HCT116 (cell line): Measurements from ENCODE around the gene GPAT2. TPM values are rescaled to one million over a fixed set of nuclear protein-coding genes. Genes with fewer than 3 reads are reported as not detected.

Source experiments
- ATAC-seq: fragments of 200-7000 bp; cut with Tn5 transposase; 2 replicates; pipeline ENCODE4 v1.9.1; 2020; ENCODE audit warnings: mild to moderate bottlenecking, moderate library complexity
- BruUV-seq: library from RNA; stranded (reverse); fragments of 400-500 nt; replicated peaks from 2 replicates; lab custom pipeline; 2021; lab: Mats Ljungman, UMichigan
- CTCF ChIA-PET: fragments of 300-600 bp; sonication (Branson Sonifier 250); formaldehyde crosslinking; loops from one replicate; lab custom pipeline; 2021; ENCODE audit warnings: antibody characterized with exemption; lab: Charles Lee
- POLR2A ChIA-PET: fragments of 300-600, 350-600 bp; sonication (Branson Sonifier 250); formaldehyde crosslinking; loops from one replicate; lab custom pipeline; 2021; ENCODE audit warnings: antibody characterized with exemption; lab: Charles Lee
- RAD21 ChIA-PET, 2 experiments: fragments of 300-600 bp; sonication (Branson Sonifier 250); formaldehyde crosslinking; loops; one replicate each; lab custom pipeline; 2023; ENCODE audit warnings: low total read pairs in 2 of 2; ENCODE audit not compliant: uncharacterized antibody in 2 of 2, unreplicated experiment in 2 of 2, low non-redundant PET in 1 of 2; lab: Charles Lee
- DNase-seq: peaks from one replicate; pipeline ENCODE4 v3.0.0-alpha.2; 2010; ENCODE audit warnings: low read depth, low spot score
- H2AFZ ChIP-seq: fragments of 200-600 bp; shearing (Covaris generic), sonication (generic); 2 replicates; pipeline ENCODE4 v1.6.1; 2017; ENCODE audit warnings: low read depth, mixed run types, mixed read lengths, antibody characterized with exemption, low read length; ENCODE audit not compliant: poor library complexity, severe bottlenecking
- H3K27ac ChIP-seq: 2 replicates; pipeline ENCODE4 v1.5.1; 2012; ENCODE audit warnings: low read depth, low read length
- H3K27me3 ChIP-seq: fragments of 200-600 bp; sonication (generic); 2 replicates; pipeline ENCODE4 v1.6.1; 2016; ENCODE audit warnings: mixed run types, low read length, mixed read lengths; ENCODE audit not compliant: insufficient read depth
- H3K36me3 ChIP-seq, 2 experiments: fragments of 200-500 bp in 1 of 2; fragments of 200-600 bp in 1 of 2; sonication (Bioruptor generic) in 1 of 2; sonication (generic) in 1 of 2; 2 replicates each; pipeline versions ENCODE4 v1.5.1 to v1.6.1; 2014 to 2016; ENCODE audit warnings: low read length in 2 of 2, inconsistent platforms in 1 of 2, mixed read lengths in 1 of 2, mixed run types in 1 of 2; ENCODE audit not compliant: insufficient read depth in 2 of 2, control insufficient read depth in 1 of 2
- H3K4me1 ChIP-seq, 2 experiments: fragments of 200-600 bp in 1 of 2; sonication (generic) in 1 of 2; 2 replicates each; pipeline versions ENCODE4 v1.5.1 to v1.6.1; 2012 to 2017; ENCODE audit warnings: low read length in 2 of 2, inconsistent platforms in 1 of 2, mild to moderate bottlenecking in 1 of 2, mixed read lengths in 1 of 2, mixed run types in 1 of 2, moderate library complexity in 1 of 2; ENCODE audit not compliant: insufficient read depth in 2 of 2, control insufficient read depth in 1 of 2
- H3K4me2 ChIP-seq: fragments of 200-600 bp; sonication (generic); 2 replicates; pipeline ENCODE4 v1.6.1; 2017; ENCODE audit warnings: mixed run types, low read length, mixed read lengths
- H3K4me3 ChIP-seq, 2 experiments: fragments of 200-600 bp in 1 of 2; sonication (generic) in 1 of 2; replicated peaks in 1 of 2; 2 replicates each; pipeline ENCODE4 v1.5.1; 2011 to 2016; ENCODE audit warnings: low read length in 2 of 2, control low read depth in 1 of 2, low read depth in 1 of 2, mild to moderate bottlenecking in 1 of 2, mixed read lengths in 1 of 2, mixed run types in 1 of 2
- H3K79me2 ChIP-seq: fragments of 200-600 bp; sonication (generic); 2 replicates; pipeline ENCODE4 v1.6.1; 2017; ENCODE audit warnings: mild to moderate bottlenecking, mixed run types, low read length, moderate library complexity, mixed read lengths; ENCODE audit not compliant: insufficient read depth
- H3K9ac ChIP-seq: fragments of 200-600 bp; sonication (generic); 2 replicates; pipeline ENCODE4 v1.6.1; 2016; ENCODE audit warnings: low read length, mixed read lengths
- H3K9me2 ChIP-seq: fragments of 200-600 bp; sonication (generic), shearing (Covaris generic); 2 replicates; pipeline ENCODE4 v1.6.1; 2017; ENCODE audit warnings: mixed run types, mild to moderate bottlenecking, moderate library complexity; ENCODE audit not compliant: insufficient read depth
- H3K9me3 ChIP-seq, 2 experiments: fragments of 200-500 bp in 1 of 2; fragments of 200-600 bp in 1 of 2; sonication (Bioruptor generic) in 1 of 2; sonication (generic) in 1 of 2; 2 replicates each; pipeline ENCODE4 v1.6.1; 2014 to 2017; ENCODE audit warnings: low read length in 2 of 2, mixed read lengths in 2 of 2, inconsistent platforms in 1 of 2, low read depth in 1 of 2, mild to moderate bottlenecking in 1 of 2, mixed run types in 1 of 2, moderate library complexity in 1 of 2; ENCODE audit not compliant: control insufficient read depth in 1 of 2, insufficient read depth in 1 of 2
- H4K20me1 ChIP-seq: fragments of 200-600 bp; sonication (generic), shearing (Covaris generic); 2 replicates; pipeline ENCODE4 v1.6.1; 2017; ENCODE audit warnings: mixed run types, mild to moderate bottlenecking, moderate library complexity; ENCODE audit not compliant: insufficient read depth
- CBX3 ChIP-seq: IDR thresholded peaks from 2 replicates; pipeline ENCODE4 v1.6.1; 2012; ENCODE audit warnings: low read depth
- CEBPB ChIP-seq: IDR thresholded peaks from 2 replicates; pipeline ENCODE4 v1.6.1; 2012; ENCODE audit warnings: low read depth
- EZH2 ChIP-seq: fragments of 200-600 bp; sonication (generic); IDR thresholded peaks from 2 replicates; pipeline ENCODE4 v1.6.1; 2017; ENCODE audit warnings: antibody characterized with exemption, mixed run types
- JUND ChIP-seq: IDR thresholded peaks from 2 replicates; pipeline ENCODE4 v1.6.1; 2012
- POLR2A ChIP-seq: IDR thresholded peaks from 2 replicates; pipeline ENCODE4 v1.7.0; 2011; ENCODE audit warnings: borderline replicate concordance; ENCODE audit not compliant: insufficient read depth, insufficient read length; ENCODE audit errors: extremely low read depth
- RAD21 ChIP-seq: IDR thresholded peaks from 2 replicates; pipeline ENCODE4 v1.6.1; 2012; ENCODE audit warnings: low read depth, mild to moderate bottlenecking
- SIN3A ChIP-seq: IDR thresholded peaks from 2 replicates; pipeline ENCODE4 v1.6.1; 2012; ENCODE audit warnings: low read depth
- SP1 ChIP-seq: IDR thresholded peaks from 2 replicates; pipeline ENCODE4 v1.6.1; 2012; ENCODE audit warnings: low read depth
- YY1 ChIP-seq: IDR thresholded peaks from 2 replicates; pipeline ENCODE4 v1.6.1; 2011; ENCODE audit warnings: low read length, low read depth, moderate library complexity, mild to moderate bottlenecking; ENCODE audit not compliant: insufficient replicate concordance; ENCODE audit errors: extremely low read depth
- ZFX ChIP-seq: fragments of 450-650 bp; IDR thresholded peaks from 2 replicates; pipeline ENCODE4 v1.6.1; 2017
- intact Hi-C: fragments of 100-400 bp; cut with micrococcal nuclease; formaldehyde crosslinking; loops from 2 replicates; pipeline ENCODE4 v1.10.0; 2022
- total RNA-seq: library from RNA; stranded (reverse); gene quantifications from one replicate; pipeline ENCODE4 v1.2.1, GENCODE V29; 2021; ENCODE audit not compliant: unreplicated experiment
- TF ChIP-seq, protein P1 (sequence below): IDR thresholded peaks from 2 replicates; pipeline ENCODE4 v1.6.1; 2012; ENCODE audit warnings: low read depth
- TF ChIP-seq, protein P2 (sequence below): IDR thresholded peaks from 2 replicates; pipeline ENCODE4 v1.6.1; 2012

The GPAT2 gene
- total RNA-seq, 1 experiment from 2014 or later: 54.2 TPM

DNA sequence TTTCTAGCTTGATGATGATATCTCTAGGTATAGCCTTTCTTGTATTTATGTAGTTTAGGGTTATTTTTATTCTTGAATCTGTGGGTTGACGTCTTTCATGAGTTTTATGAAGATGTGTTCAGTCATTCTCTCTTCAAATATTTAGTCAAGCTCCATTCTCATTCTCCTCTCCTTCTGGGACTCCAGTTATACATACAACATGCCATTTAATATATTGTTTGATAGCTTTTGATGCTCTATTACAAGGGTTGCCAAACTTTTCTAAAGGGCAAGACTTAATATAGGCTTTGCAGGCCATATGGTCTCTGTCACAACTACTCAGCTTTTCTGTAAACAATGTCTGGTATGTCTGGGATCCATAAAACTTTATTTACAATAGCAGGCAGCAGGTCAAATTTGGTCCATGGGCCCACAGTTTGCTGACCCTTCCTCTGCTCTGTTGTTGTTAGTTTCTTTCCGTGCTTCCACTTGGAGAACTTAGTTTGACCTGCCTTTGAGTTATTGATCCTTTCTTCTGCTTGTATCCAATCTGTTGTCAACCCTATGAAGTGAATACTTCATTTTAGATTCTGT lies 40.6 kb upstream of the GPAT2 start:
- Histone ChIP-seq H3K4me2 (no peak overlapping the region), H3K27ac (no peak overlapping the region), H4K20me1 (no peaks in the 10 kb centered on the region), H3K9me3 (no peaks in the 10 kb centered on the region), H3K4me3 (no peak overlapping the region), H3K9me2 (no peaks in the 10 kb centered on the region), H3K4me1 (no peaks in the 10 kb centered on the region), H3K27me3 (no peaks in the 10 kb centered on the region), H3K36me3 (no peaks in the 10 kb centered on the region), H3K79me2 (no peaks in the 10 kb centered on the region), H3K9ac (no peak overlapping the region), H2AFZ (no peak overlapping the region)
- no TSS peak for BruUV-seq
- ChIA-PET POLR2A (interaction anchor here (1.3 kb wide), 1 partner anchor 15 kb away, joined by 3 read pairs; no protein-coding TSS in a partner anchor), RAD21 (no interaction called here), CTCF (no interaction called here)
- DNase-seq (no peak), ATAC-seq (no peak)
- intact Hi-C loops: no loop called here
- TF ChIP-seq SIN3A (no peak), JUND (no peak), SP1 (no peak), RAD21 (no peak), POLR2A (no peak), YY1 (no peak), EZH2 (no peak), CBX3 (no peak), CEBPB (no peak), ZFX (no peak)
- TF ChIP-seq, protein P1, sequence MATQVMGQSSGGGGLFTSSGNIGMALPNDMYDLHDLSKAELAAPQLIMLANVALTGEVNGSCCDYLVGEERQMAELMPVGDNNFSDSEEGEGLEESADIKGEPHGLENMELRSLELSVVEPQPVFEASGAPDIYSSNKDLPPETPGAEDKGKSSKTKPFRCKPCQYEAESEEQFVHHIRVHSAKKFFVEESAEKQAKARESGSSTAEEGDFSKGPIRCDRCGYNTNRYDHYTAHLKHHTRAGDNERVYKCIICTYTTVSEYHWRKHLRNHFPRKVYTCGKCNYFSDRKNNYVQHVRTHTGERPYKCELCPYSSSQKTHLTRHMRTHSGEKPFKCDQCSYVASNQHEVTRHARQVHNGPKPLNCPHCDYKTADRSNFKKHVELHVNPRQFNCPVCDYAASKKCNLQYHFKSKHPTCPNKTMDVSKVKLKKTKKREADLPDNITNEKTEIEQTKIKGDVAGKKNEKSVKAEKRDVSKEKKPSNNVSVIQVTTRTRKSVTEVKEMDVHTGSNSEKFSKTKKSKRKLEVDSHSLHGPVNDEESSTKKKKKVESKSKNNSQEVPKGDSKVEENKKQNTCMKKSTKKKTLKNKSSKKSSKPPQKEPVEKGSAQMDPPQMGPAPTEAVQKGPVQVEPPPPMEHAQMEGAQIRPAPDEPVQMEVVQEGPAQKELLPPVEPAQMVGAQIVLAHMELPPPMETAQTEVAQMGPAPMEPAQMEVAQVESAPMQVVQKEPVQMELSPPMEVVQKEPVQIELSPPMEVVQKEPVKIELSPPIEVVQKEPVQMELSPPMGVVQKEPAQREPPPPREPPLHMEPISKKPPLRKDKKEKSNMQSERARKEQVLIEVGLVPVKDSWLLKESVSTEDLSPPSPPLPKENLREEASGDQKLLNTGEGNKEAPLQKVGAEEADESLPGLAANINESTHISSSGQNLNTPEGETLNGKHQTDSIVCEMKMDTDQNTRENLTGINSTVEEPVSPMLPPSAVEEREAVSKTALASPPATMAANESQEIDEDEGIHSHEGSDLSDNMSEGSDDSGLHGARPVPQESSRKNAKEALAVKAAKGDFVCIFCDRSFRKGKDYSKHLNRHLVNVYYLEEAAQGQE: no peak
- TF ChIP-seq, protein P2, sequence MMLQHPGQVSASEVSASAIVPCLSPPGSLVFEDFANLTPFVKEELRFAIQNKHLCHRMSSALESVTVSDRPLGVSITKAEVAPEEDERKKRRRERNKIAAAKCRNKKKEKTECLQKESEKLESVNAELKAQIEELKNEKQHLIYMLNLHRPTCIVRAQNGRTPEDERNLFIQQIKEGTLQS: no peak
